Neural cell (in vitro differentiated cells): Measurements from ENCODE around the gene CDX1. TPM values are rescaled to one million over a fixed set of nuclear protein-coding genes. Genes with fewer than 3 reads are reported as not detected.

Experiments
- H2AFZ ChIP-seq: fragments of 200-600, 300-800 bp; sonication (generic), shearing (Covaris generic); 2 replicates; pipeline ENCODE4 v1.6.0; 2014; ENCODE audit warnings: low read depth, mild to moderate bottlenecking, antibody characterized with exemption, low read length, moderate library complexity
- H3F3A ChIP-seq: fragments of 200-600 bp; shearing (Covaris generic); 2 replicates; pipeline ENCODE4 v1.6.1; 2016; ENCODE audit warnings: mild to moderate bottlenecking, moderate library complexity, mixed read lengths, antibody characterized with exemption, low read length; ENCODE audit not compliant: insufficient read depth, poor library complexity, severe bottlenecking
- H3K27ac ChIP-seq: fragments of 200-600, 300-800 bp; sonication (generic), shearing (Covaris generic); 2 replicates; pipeline ENCODE4 v1.5.1; 2014; ENCODE audit warnings: mild to moderate bottlenecking, low read length, moderate library complexity
- H3K27me3 ChIP-seq: fragments of 300-800, 200-600 bp; sonication (generic), shearing (Covaris generic); 2 replicates; pipeline ENCODE4 v1.6.0; 2014; ENCODE audit warnings: mild to moderate bottlenecking, low read depth, low read length, moderate library complexity; ENCODE audit not compliant: insufficient read depth
- H3K36me3 ChIP-seq: fragments of 300-800, 200-600 bp; sonication (generic), shearing (Covaris generic); 2 replicates; pipeline ENCODE4 v1.5.1; 2014; ENCODE audit warnings: mild to moderate bottlenecking, antibody characterized with exemption, low read length, moderate library complexity; ENCODE audit not compliant: insufficient read depth
- H3K4me2 ChIP-seq: fragments of 300-800, 200-600 bp; sonication (generic), shearing (Covaris generic); 2 replicates; pipeline ENCODE4 v1.6.0; 2014; ENCODE audit warnings: mild to moderate bottlenecking, low read length
- H3K4me3 ChIP-seq: fragments of 300-800, 200-600 bp; sonication (generic), shearing (Covaris generic); 2 replicates; pipeline ENCODE4 v1.5.1; 2014; ENCODE audit warnings: mild to moderate bottlenecking, low read length, moderate library complexity
- H3K79me2 ChIP-seq: fragments of 200-600 bp; shearing (Covaris generic); replicated peaks from 2 replicates; pipeline ENCODE4 v1.6.0; 2014; ENCODE audit warnings: mild to moderate bottlenecking, low read length, moderate library complexity; ENCODE audit not compliant: insufficient read depth
- H3K9ac ChIP-seq: fragments of 300-800, 200-600 bp; sonication (generic), shearing (Covaris generic); 2 replicates; pipeline ENCODE4 v1.6.1; 2016; ENCODE audit warnings: mild to moderate bottlenecking, low read length, mixed read lengths
- H3K9me2 ChIP-seq: fragments of 200-600 bp; shearing (Covaris generic); 2 replicates; pipeline ENCODE4 v1.6.1; 2016; ENCODE audit warnings: mild to moderate bottlenecking, low read length, mixed read lengths; ENCODE audit not compliant: insufficient read depth
- H3K9me3 ChIP-seq: fragments of 200-600, 300-800 bp; sonication (generic), shearing (Covaris generic); 2 replicates; pipeline ENCODE4 v1.6.1; 2016; ENCODE audit warnings: mild to moderate bottlenecking, mixed run types, low read length, moderate library complexity, mixed read lengths
- H4K20me1 ChIP-seq: fragments of 200-600 bp; shearing (Covaris generic); 2 replicates; pipeline ENCODE4 v1.6.1; 2016; ENCODE audit warnings: mild to moderate bottlenecking, mixed run types; ENCODE audit not compliant: insufficient read depth
- EP300 ChIP-seq: fragments of 450-650 bp; conservative IDR thresholded peaks from 2 replicates; pipeline ENCODE4 v1.6.1; 2014; ENCODE audit warnings: antibody characterized with exemption, mild to moderate bottlenecking, moderate library complexity; ENCODE audit not compliant: poor library complexity, severe bottlenecking
- EZH2 ChIP-seq: fragments of 200-600, 300-800 bp; shearing (Covaris generic), sonication (generic); IDR thresholded peaks from 2 replicates; pipeline ENCODE4 v1.6.1; 2014; ENCODE audit warnings: antibody characterized with exemption, low read length, borderline replicate concordance, mild to moderate bottlenecking; ENCODE audit not compliant: insufficient read depth, poor library complexity, severe bottlenecking
- MXI1 ChIP-seq: fragments of 450-650 bp; conservative IDR thresholded peaks from 2 replicates; pipeline ENCODE4 v1.6.1; 2014; ENCODE audit warnings: antibody characterized with exemption, mild to moderate bottlenecking; ENCODE audit not compliant: poor library complexity, severe bottlenecking
- POLR2AphosphoS5 ChIP-seq: IDR thresholded peaks from 2 replicates; pipeline ENCODE4 v1.6.1; 2012
- RAD21 ChIP-seq: fragments of 450-650 bp; conservative IDR thresholded peaks from 2 replicates; pipeline ENCODE4 v1.6.1; 2014; ENCODE audit warnings: antibody characterized with exemption, mild to moderate bottlenecking, moderate library complexity
- SMC3 ChIP-seq: fragments of 450-650 bp; conservative IDR thresholded peaks from 2 replicates; pipeline ENCODE4 v1.6.1; 2014; ENCODE audit warnings: antibody characterized with exemption, mild to moderate bottlenecking, moderate library complexity; ENCODE audit not compliant: poor library complexity
- TAF1 ChIP-seq: IDR thresholded peaks from 2 replicates; pipeline ENCODE4 v1.6.1; 2012; ENCODE audit warnings: low read depth
- polyA plus RNA-seq: library from polyadenylated mRNA; depleted of rRNA; stranded (reverse); fragments of >200 nt; gene quantifications from 2 replicates; pipeline ENCODE4 v1.2.3, GENCODE V29; 2014
- TF ChIP-seq, protein P1 (sequence below): fragments of 450-650 bp; IDR thresholded peaks from 2 replicates; pipeline ENCODE4 v1.5.1; 2014; ENCODE audit warnings: antibody characterized with exemption, mild to moderate bottlenecking, moderate library complexity; ENCODE audit not compliant: poor library complexity, severe bottlenecking
- TF ChIP-seq, protein P2 (sequence below): IDR thresholded peaks from 2 replicates; pipeline ENCODE4 v1.6.1; 2012; ENCODE audit warnings: borderline replicate concordance

CDX1 gene
- polyA plus RNA-seq, 1 donor from 2014 or later: not detected

DNA sequence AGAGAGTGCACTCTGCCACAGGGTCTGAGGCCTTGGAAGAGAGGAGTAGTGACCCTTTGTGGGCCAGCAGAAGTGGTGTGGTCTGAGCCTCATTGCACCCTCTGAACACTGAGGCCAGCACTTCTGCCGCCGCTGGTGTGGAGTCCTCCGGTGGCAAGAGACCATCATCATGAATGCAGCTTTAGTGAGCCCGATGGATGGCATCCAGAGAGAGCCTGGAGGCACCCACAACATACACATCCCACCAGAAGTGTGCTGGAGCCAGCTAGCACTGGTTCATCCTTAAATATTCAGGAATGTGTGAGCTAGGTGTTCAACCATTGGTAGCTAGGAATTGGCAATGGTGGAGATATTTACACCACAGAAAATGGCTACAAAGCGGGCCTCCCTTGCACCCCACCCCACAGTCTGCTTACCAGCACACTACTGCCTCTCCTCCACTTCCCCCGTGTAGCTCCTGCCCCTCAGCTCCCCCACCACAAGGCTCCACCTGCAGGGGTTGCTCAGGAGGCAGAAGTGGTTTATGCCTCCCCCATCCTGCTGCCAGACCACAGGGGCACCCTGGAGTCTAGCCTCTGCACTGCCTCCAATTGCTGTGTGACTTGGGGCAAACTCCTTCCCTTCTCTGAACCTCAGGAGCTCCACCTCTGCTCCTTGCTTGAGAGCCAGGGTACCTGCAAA lies 39.7 kb downstream of the CDX1 start:
- H3K9me2 ChIP-seq: no peaks in the 10 kb centered on the region
- no peak for TF ChIP-seq RAD21
- TF ChIP-seq, protein P1, sequence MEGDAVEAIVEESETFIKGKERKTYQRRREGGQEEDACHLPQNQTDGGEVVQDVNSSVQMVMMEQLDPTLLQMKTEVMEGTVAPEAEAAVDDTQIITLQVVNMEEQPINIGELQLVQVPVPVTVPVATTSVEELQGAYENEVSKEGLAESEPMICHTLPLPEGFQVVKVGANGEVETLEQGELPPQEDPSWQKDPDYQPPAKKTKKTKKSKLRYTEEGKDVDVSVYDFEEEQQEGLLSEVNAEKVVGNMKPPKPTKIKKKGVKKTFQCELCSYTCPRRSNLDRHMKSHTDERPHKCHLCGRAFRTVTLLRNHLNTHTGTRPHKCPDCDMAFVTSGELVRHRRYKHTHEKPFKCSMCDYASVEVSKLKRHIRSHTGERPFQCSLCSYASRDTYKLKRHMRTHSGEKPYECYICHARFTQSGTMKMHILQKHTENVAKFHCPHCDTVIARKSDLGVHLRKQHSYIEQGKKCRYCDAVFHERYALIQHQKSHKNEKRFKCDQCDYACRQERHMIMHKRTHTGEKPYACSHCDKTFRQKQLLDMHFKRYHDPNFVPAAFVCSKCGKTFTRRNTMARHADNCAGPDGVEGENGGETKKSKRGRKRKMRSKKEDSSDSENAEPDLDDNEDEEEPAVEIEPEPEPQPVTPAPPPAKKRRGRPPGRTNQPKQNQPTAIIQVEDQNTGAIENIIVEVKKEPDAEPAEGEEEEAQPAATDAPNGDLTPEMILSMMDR: no peak
- no peak for TF ChIP-seq POLR2AphosphoS5
- TF ChIP-seq TAF1: no peak
- TF ChIP-seq, protein P2, sequence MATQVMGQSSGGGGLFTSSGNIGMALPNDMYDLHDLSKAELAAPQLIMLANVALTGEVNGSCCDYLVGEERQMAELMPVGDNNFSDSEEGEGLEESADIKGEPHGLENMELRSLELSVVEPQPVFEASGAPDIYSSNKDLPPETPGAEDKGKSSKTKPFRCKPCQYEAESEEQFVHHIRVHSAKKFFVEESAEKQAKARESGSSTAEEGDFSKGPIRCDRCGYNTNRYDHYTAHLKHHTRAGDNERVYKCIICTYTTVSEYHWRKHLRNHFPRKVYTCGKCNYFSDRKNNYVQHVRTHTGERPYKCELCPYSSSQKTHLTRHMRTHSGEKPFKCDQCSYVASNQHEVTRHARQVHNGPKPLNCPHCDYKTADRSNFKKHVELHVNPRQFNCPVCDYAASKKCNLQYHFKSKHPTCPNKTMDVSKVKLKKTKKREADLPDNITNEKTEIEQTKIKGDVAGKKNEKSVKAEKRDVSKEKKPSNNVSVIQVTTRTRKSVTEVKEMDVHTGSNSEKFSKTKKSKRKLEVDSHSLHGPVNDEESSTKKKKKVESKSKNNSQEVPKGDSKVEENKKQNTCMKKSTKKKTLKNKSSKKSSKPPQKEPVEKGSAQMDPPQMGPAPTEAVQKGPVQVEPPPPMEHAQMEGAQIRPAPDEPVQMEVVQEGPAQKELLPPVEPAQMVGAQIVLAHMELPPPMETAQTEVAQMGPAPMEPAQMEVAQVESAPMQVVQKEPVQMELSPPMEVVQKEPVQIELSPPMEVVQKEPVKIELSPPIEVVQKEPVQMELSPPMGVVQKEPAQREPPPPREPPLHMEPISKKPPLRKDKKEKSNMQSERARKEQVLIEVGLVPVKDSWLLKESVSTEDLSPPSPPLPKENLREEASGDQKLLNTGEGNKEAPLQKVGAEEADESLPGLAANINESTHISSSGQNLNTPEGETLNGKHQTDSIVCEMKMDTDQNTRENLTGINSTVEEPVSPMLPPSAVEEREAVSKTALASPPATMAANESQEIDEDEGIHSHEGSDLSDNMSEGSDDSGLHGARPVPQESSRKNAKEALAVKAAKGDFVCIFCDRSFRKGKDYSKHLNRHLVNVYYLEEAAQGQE: no peak
- no peak for TF ChIP-seq MXI1
- TF ChIP-seq EZH2: no peak
- no peak for TF ChIP-seq EP300
- TF ChIP-seq SMC3: no peak

DNA sequence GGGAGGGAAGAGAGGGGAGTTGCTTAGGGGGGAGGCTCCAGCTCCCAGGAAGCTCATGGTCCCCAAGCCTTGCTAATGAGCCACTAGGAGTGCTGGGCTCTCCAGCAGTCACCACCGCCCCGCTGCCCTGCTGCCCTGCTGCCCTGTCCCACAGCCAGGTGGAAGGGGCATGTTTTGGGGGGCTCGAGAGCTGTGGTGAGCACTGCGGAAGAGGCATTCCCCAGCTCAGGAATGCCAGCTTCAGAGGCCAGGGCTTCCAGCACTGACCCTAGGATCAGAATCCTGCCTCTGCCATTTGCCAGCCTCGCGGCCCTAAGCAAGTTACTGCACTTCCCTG lies 40.2 kb downstream of the CDX1 start:
- no peaks in the 10 kb centered on the region for H4K20me1 ChIP-seq
- no peaks in the 10 kb centered on the region for H3K36me3 ChIP-seq
- no peaks in the 10 kb centered on the region for H3K27me3 ChIP-seq
- H3F3A ChIP-seq: no peaks in the 10 kb centered on the region
- no peaks in the 10 kb centered on the region for H3K9me2 ChIP-seq
- TF ChIP-seq POLR2AphosphoS5: no peak
- TF ChIP-seq, protein P2: no peak
- no peak for TF ChIP-seq SMC3
- TF ChIP-seq, protein P1: no peak
- TF ChIP-seq EP300: no peak
- no peak for TF ChIP-seq TAF1
- no peak for TF ChIP-seq RAD21
- no peak for TF ChIP-seq EZH2
- no peak for TF ChIP-seq MXI1
- no peaks in the 10 kb centered on the region for H3K9me3 ChIP-seq
- H3K9ac ChIP-seq: no peak overlapping the region
- no peaks in the 10 kb centered on the region for H3K79me2 ChIP-seq
- H3K4me2 ChIP-seq: no peak overlapping the region
- H3K27ac ChIP-seq: no peak overlapping the region
- no peak overlapping the region for H2AFZ ChIP-seq
- H3K4me3 ChIP-seq: no peak overlapping the region

More for the DNA sequence above, 39.7 kb downstream of the CDX1 start:
- Histone ChIP-seq H3K36me3 (no peaks in the 10 kb centered on the region), H3K9ac (no peak overlapping the region), H3K4me2 (no peak overlapping the region), H3K27ac (no peak overlapping the region), H3K79me2 (no peaks in the 10 kb centered on the region), H3K27me3 (no peaks in the 10 kb centered on the region), H4K20me1 (no peaks in the 10 kb centered on the region), H3F3A (no peaks in the 10 kb centered on the region), H2AFZ (no peak overlapping the region), H3K4me3 (no peak overlapping the region), H3K9me3 (no peaks in the 10 kb centered on the region)
